ENCODE measurements around the gene ZNF892. TPM values are rescaled to one million over a fixed set of nuclear protein-coding genes. Genes with fewer than 3 reads are reported as not detected.

ZNF892 gene
- total and polyA plus RNA-seq, 2 of the 13 experiments (the other 11 are each of a cell fraction or from before 2014, with no cell fraction given), result not detected

GRCh38 chr2:95165371-95166064, 41.8 kb upstream of the ZNF892 start, which contains the start of gene ZNF2 (continued):
- TF ChIP-seq CSRNP2 (CRISPR knock-in tag; conservative IDR thresholded peaks at IDR 0.05; ENCODE audit: low read depth), result no peak
- peak; percentile 59; the same call in 1 of the 2 replicates for TF ChIP-seq ZNF318 (CRISPR knock-in tag; IDR thresholded peaks at IDR 0.05)
- peak; percentile 81 for TF ChIP-seq KAT7 (CRISPR knock-in tag; IDR thresholded peaks at IDR 0.05; ENCODE audit: borderline replicate concordance)
- TF ChIP-seq FOSL2 (CRISPR knock-in tag; IDR thresholded peaks at IDR 0.05), result peak; percentile 64
- peak; percentile 91 for TF ChIP-seq SP4 (CRISPR knock-in tag; IDR thresholded peaks at IDR 0.05)
- peak; percentile 99 for TF ChIP-seq HCFC1 (IDR thresholded peaks at IDR 0.05; ENCODE audit: low read depth, low read length)
- no peak for TF ChIP-seq IKZF1 (IDR thresholded peaks at IDR 0.05)
- TF ChIP-seq SAP130 (CRISPR knock-in tag; IDR thresholded peaks at IDR 0.05; ENCODE audit: low read depth), result peak; percentile 96
- TF ChIP-seq ZNF235 (CRISPR knock-in tag; IDR thresholded peaks at IDR 0.05; ENCODE audit: borderline replicate concordance), result no peak; the same call in 1 of the 2 replicates
- peak; percentile 66; the same call in 1 of the 2 replicates for TF ChIP-seq DR1 (CRISPR knock-in tag; IDR thresholded peaks at IDR 0.05)
- no peak for TF ChIP-seq ZNF33A (CRISPR knock-in tag; IDR thresholded peaks at IDR 0.05; ENCODE audit: borderline replicate concordance)
- TF ChIP-seq MZF1 (CRISPR knock-in tag; IDR thresholded peaks at IDR 0.05; ENCODE audit: borderline replicate concordance), result no peak; the same call in 1 of the 2 replicates
- peak; percentile 97 for TF ChIP-seq RNF2 (conservative IDR thresholded peaks at IDR 0.05; ENCODE audit: low read depth)
- TF ChIP-seq NR1H2 (CRISPR knock-in tag; IDR thresholded peaks at IDR 0.05; ENCODE audit: borderline replicate concordance, low read depth), result no peak
- TF ChIP-seq POLR2AphosphoS5 (IDR thresholded peaks at IDR 0.05; ENCODE audit: low read depth, low read length), result peak; percentile 98
- TF ChIP-seq GATAD2A (CRISPR knock-in tag; IDR thresholded peaks at IDR 0.05), result peak; percentile 46; the same call in 1 of the 2 replicates
- TF ChIP-seq ZSCAN29 (CRISPR knock-in tag; conservative IDR thresholded peaks at IDR 0.05), result no peak; the same call in none of the 2 replicates
- TF ChIP-seq ZNF749 (CRISPR knock-in tag; IDR thresholded peaks at IDR 0.05; ENCODE audit: borderline replicate concordance), result peak; percentile 52; the same call in 1 of the 2 replicates
- peak; percentile 40; the same call in 1 of the 2 replicates for TF ChIP-seq ZNF737 (CRISPR knock-in tag; IDR thresholded peaks at IDR 0.05; ENCODE audit: borderline replicate concordance)
- TF ChIP-seq ELF4 (CRISPR knock-in tag; IDR thresholded peaks at IDR 0.05; ENCODE audit: borderline replicate concordance), result peak; percentile 96
- peak; percentile 99 for TF ChIP-seq KAT8 (CRISPR knock-in tag; IDR thresholded peaks at IDR 0.05)
